Measurements from ENCODE around the gene ASB3.
"Not testable (repeated sequence)": the region's sequence is repeated elsewhere in the genome, so short reads cannot be mapped to it uniquely, and the experiment has no call there.

The ASB3 gene

GRCh38 chr2:53786705-53787613, at the start of gene ASB3, which contains the start of gene ERLEC1:
ASB3 (minus strand) TSS chr2:53786953; CDS start chr2:53765572, 21,381 bp downstream.
ERLEC1 (plus strand) TSS chr2:53787044; CDS start chr2:53787211, 167 bp downstream.
- DNase-seq: peak; percentile 71

GRCh38 chr2:53829980-53830290, 43.2 kb upstream of the ASB3 start:
- not testable (repeated sequence) for DNase-seq

- DNase-seq: no peak
These were observed 42.7 kb upstream of the ASB3 start for GRCh38 chr2:53829273-53829979.

GRCh38 chr2:53828331-53828730, 41.6 kb upstream of the ASB3 start:
- no peak for DNase-seq

GRCh38 chr2:53827398-53828175, 40.8 kb upstream of the ASB3 start:
- DNase-seq: no peak

- DNase-seq: no peak
These were observed 40.0 kb upstream of the ASB3 start for GRCh38 chr2:53826587-53827397.

GRCh38 chr2:53826030-53826410, 39.3 kb upstream of the ASB3 start:
- no peak for DNase-seq

- DNase-seq: not testable (repeated sequence)
These were observed 36.9 kb upstream of the ASB3 start for GRCh38 chr2:53823639-53824038.

- DNase-seq: no peak
These were observed 35.1 kb upstream of the ASB3 start for GRCh38 chr2:53821810-53822209.

GRCh38 chr2:53820711-53821110, 34.0 kb upstream of the ASB3 start:
- no peak for DNase-seq

GRCh38 chr2:53820048-53820447, 33.3 kb upstream of the ASB3 start:
- DNase-seq: no peak

- no peak for DNase-seq
These were observed 32.9 kb upstream of the ASB3 start for GRCh38 chr2:53819634-53820033.

GRCh38 chr2:53818854-53819435, 32.2 kb upstream of the ASB3 start:
- DNase-seq: no peak

- no peak for DNase-seq
These were observed 26.4 kb upstream of the ASB3 start for GRCh38 chr2:53813151-53813550.

GRCh38 chr2:53811601-53812000, 24.8 kb upstream of the ASB3 start:
- DNase-seq: no peak

- no peak for DNase-seq
These were observed 15.9 kb upstream of the ASB3 start for GRCh38 chr2:53802617-53803151.

- no peak for DNase-seq
These were observed 14.8 kb upstream of the ASB3 start for GRCh38 chr2:53801547-53801946.

GRCh38 chr2:53793821-53794220, 7.1 kb upstream of the ASB3 start:
- no peak for DNase-seq

GRCh38 chr2:53793261-53793660, 6.5 kb upstream of the ASB3 start:
- DNase-seq: no peak

- no peak for DNase-seq
These were observed 999 bp upstream of the ASB3 start for GRCh38 chr2:53787614-53788289.

GRCh38 chr2:53786352-53786704, 425 bp downstream of the ASB3 start:
- DNase-seq: no peak

Measured in NCI-H1092 (cell line).